ENCODE data around the gene FOXL3. TPM values are rescaled to one million over a fixed set of nuclear protein-coding genes. Genes with fewer than 3 reads are reported as not detected.

FOXL3 gene
- total and polyA plus RNA-seq, 3 donors from 2014 or later = 4.5 to 37.7 (median 14.5) TPM

- H3K9me3 ChIP-seq = no peaks in the 10 kb centered on the region
- TF ChIP-seq POLR2A (IDR thresholded peaks at IDR 0.05) = no peak
- no peak for TF ChIP-seq CTCF (IDR thresholded peaks at IDR 0.05)
- H3K36me3 ChIP-seq (ENCODE audit: low read depth, missing control alignments) = no peaks in the 10 kb centered on the region
- WGBS, 2 donors = 92 to 93% methylated on average over 19 to 27 of the region's 27 CpGs
- no peak overlapping the region for H3K27ac ChIP-seq
- no peaks in the 10 kb centered on the region for H3K4me1 ChIP-seq
- DNase-seq = no peak
- intact Hi-C loops (cut with DNase I; ENCODE audit: low total_unique reads) = no loop called here
- H3K27me3 ChIP-seq = no peaks in the 10 kb centered on the region
- H3K4me3 ChIP-seq = no peak overlapping the region
Observed at GRCh38 chr7:317643-318405, 27.9 kb downstream of the FOXL3 start.

GRCh38 chr7:318476-318875 is 28.5 kb downstream of the FOXL3 start:
- Histone ChIP-seq H3K36me3 (ENCODE audit: low read depth, missing control alignments) (no peaks in the 10 kb centered on the region), H3K9me3 (no peaks in the 10 kb centered on the region), H3K27ac (no peak overlapping the region), H3K4me3 (no peak overlapping the region), H3K4me1 (no peaks in the 10 kb centered on the region), H3K27me3 (no peaks in the 10 kb centered on the region)
- no peak for TF ChIP-seq POLR2A (IDR thresholded peaks at IDR 0.05)
- no peak for TF ChIP-seq CTCF (IDR thresholded peaks at IDR 0.05)
- intact Hi-C loops (cut with DNase I; ENCODE audit: low total_unique reads) = no loop called here
- 86 to 87% methylated on average over 8 of the region's 9 CpGs for WGBS, 2 donors
- no peak for DNase-seq

GRCh38 chr7:318878-319661 is 29.1 kb downstream of the FOXL3 start:
- TF ChIP-seq CTCF (IDR thresholded peaks at IDR 0.05) = no peak
- no peak overlapping the region for H3K4me3 ChIP-seq
- DNase-seq = no peak
- H3K4me1 ChIP-seq = no peaks in the 10 kb centered on the region
- intact Hi-C loops (cut with DNase I; ENCODE audit: low total_unique reads) = no loop called here
- WGBS, 2 donors = 61 to 68% methylated on average over 17 to 18 of the region's 18 CpGs
- H3K9me3 ChIP-seq = no peaks in the 10 kb centered on the region
- no peaks in the 10 kb centered on the region for H3K36me3 ChIP-seq (ENCODE audit: low read depth, missing control alignments)
- H3K27ac ChIP-seq = no peak overlapping the region
- no peaks in the 10 kb centered on the region for H3K27me3 ChIP-seq

- DNase-seq = no peak
- Histone ChIP-seq H3K4me1 (no peaks in the 10 kb centered on the region), H3K36me3 (ENCODE audit: low read depth, missing control alignments) (no peaks in the 10 kb centered on the region), H3K27me3 (no peaks in the 10 kb centered on the region), H3K27ac (no peak overlapping the region), H3K9me3 (no peaks in the 10 kb centered on the region), H3K4me3 (no peak overlapping the region)
- 92 to 94% methylated on average over 2 of the region's 2 CpGs for WGBS, 2 donors
- no peak for TF ChIP-seq POLR2A (IDR thresholded peaks at IDR 0.05)
- no peak for TF ChIP-seq CTCF (IDR thresholded peaks at IDR 0.05)
- intact Hi-C loops (cut with DNase I; ENCODE audit: low total_unique reads) = no loop called here
Observed at GRCh38 chr7:320297-320696, 30.3 kb downstream of the FOXL3 start.

Data from testis (tissue), 3 donors.